ENCODE results near the gene ZNF764.

Gene ZNF764

GRCh38 chr16:30585022-30585399 lies 26.8 kb upstream of the ZNF764 start:
- no peak for FAIRE-seq
- DNase-seq (ENCODE audit: insufficient read length, low spot score): no peak
- no peak for TF ChIP-seq POLR2A (IDR thresholded peaks at IDR 0.05; ENCODE audit: low read depth, low read length)

DNA sequence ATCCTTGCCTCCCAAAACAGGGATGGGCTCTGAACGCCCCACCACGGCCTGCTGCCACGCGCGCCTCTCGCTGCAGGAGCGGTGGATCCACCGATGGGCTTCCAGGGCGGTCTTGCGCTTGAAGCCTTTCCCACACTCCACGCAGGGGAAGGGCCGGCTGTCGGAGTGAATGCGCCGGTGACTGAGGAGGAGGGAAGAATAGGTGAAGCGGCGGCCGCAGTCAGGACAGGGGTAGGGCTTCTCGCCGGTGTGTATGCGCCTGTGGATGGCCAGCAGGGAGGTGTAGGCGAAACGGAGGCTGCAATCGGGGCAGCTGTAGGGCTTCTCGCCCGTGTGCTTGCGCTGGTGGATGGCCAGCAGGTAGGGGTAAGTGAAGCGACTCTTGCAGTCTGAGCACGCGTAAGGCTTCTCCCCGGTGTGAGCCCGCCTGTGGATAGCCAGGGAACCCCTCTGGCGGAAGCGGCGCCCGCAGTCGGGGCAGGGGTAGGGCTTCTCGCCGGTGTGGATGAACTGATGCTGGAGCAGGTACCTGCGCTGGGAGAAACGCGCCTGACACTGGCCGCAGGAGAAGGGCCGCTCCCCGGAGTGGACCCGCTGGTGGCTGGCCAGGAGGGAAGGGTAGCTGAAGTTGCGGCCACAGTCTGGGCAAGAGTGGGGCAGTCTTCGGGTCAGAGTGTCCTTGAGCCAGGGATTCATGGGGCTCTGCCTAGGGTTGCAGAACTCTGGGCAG lies 24.6 kb upstream of the ZNF764 start:
- FAIRE-seq (no peak), DNase-seq (ENCODE audit: insufficient read length, low spot score) (no peak)
- TF ChIP-seq POLR2A (IDR thresholded peaks at IDR 0.05; ENCODE audit: low read depth, low read length): no peak

DNA sequence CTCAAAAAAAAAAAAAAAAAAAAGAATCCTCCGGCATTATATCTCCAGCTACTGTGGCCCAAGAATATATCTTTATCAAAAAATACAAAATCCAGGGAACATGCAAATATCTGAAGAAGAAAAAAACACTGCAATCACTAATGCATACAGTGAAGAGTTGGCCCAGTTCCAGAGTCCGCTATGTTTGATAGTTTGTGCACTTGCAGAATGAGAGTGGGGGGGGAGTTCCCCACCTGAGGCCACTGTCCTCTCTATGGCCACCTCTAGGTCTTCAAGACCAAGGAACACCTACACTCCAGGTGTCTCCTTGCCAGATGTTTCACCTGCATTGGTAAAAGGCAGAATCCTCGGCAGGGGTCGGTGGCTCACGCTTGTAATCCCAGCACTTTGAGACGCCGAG lies 23.3 kb upstream of the ZNF764 start:
- no peak for TF ChIP-seq POLR2A (IDR thresholded peaks at IDR 0.05; ENCODE audit: low read depth, low read length)
- DNase-seq (ENCODE audit: insufficient read length, low spot score): no peak
- no peak for FAIRE-seq

- FAIRE-seq (no peak), DNase-seq (ENCODE audit: insufficient read length, low spot score) (no peak)
- no peak for TF ChIP-seq POLR2A (IDR thresholded peaks at IDR 0.05; ENCODE audit: low read depth, low read length)
Measured at GRCh38 chr16:30574678-30575077, 16.5 kb upstream of the ZNF764 start.

DNA sequence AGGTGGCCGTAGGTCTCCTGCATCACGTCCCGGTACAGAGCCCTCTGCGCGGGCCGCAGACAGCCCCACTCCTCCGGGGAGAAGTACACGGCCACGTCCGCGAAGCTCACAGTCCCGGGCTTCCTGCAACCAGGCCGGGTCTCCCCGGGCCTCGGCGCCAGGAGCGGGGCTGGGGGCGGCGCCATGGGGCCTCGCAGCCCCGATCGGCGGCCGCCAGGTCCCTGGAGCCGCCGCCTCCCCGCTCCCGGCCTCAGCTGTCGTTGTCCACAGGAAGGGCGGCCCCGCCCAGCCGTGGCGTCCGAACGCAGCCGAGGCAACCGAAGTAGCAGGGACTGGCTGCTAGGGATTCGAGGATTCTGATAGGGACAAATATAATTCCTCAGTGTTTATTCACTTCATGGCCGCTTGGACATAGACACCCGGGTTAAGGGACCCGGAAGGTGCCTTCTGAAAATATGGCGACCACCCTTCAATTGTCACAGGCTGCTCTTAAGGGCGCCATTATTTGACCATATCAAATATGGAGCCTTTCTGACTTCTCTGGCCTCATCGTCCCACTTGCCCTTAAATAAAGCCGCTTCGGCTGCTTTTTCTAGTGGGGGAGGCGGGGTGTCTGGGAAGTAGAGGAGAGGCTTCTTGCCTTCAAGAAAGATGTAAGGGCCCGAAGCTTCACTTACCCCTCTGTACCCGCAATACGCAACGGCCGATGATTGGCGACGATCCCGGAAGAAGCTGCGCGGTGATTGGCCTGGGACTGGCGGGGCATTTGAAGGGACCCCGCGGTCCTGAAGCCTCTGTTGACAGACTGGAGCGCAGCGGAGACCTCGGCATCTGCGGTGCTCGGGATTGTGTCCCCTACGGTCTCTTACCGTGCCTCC lies 13.5 kb upstream of the ZNF764 start, which contains the start of gene ZNF688:
Gene ZNF688, minus strand, starts transcription at position 270 of the 878 bp plus-strand sequence. Its CDS starts 85 bp downstream, at position 185.
- DNase-seq (ENCODE audit: insufficient read length, low spot score): peak; percentile 93
- FAIRE-seq: peak; percentile 67
- peak; percentile 53 for TF ChIP-seq POLR2A (IDR thresholded peaks at IDR 0.05; ENCODE audit: low read depth, low read length)

- FAIRE-seq: no peak
- DNase-seq (ENCODE audit: insufficient read length, low spot score): no peak
- no peak for TF ChIP-seq POLR2A (IDR thresholded peaks at IDR 0.05; ENCODE audit: low read depth, low read length)
Measured at GRCh38 chr16:30570636-30571444, 12.7 kb upstream of the ZNF764 start.

DNA sequence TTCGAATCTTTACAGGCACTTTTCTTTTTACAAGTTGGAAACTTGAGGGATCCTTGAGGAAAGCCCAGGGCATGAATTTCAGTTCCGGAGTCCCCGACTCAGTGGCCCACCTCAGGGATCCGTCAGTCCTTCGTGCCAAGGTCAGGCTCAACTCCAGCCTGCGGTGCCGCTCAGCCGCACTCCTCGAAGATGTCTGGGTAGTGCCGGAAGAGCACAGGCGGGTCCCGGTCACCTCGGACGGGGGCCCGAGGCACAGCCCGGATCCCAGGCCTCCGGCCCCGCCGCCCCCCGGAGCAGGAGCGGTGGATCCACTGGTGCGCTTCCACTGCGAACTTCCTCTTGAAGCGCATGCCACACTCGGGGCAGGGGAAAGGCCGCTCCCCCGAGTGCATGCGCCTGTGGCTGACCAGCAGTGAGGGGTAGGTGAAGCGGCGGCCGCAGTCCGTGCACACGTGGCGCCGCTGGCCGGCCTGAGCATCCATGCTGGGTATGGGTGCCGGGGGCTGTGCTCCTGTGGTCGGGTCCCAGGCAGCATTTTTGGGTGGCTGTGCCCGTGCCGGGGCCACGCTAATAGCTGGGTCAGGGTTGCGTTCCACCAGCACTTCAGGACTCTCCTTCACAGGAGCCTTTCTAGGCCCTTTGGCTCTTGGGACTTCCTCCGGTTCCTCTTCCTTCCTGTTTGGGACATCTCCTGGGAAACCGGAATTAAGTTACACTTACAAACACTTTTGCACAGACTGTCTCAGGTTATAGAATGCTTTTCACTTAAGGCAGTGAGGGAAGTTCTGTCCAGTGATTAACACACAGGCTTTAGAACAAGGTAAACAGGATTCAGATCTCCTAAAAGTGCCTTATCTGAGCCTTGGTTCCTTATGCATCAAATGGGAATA lies 11.8 kb upstream of the ZNF764 start:
- TF ChIP-seq POLR2A (IDR thresholded peaks at IDR 0.05; ENCODE audit: low read depth, low read length): no peak
- no peak for FAIRE-seq
- no peak for DNase-seq (ENCODE audit: insufficient read length, low spot score)

- DNase-seq (ENCODE audit: insufficient read length, low spot score) (no peak), FAIRE-seq (no peak)
- TF ChIP-seq POLR2A (IDR thresholded peaks at IDR 0.05; ENCODE audit: low read depth, low read length): no peak
Measured at GRCh38 chr16:30569281-30569680, 11.1 kb upstream of the ZNF764 start.

GRCh38 chr16:30567991-30568638 lies 9.9 kb upstream of the ZNF764 start:
- no peak for TF ChIP-seq POLR2A (IDR thresholded peaks at IDR 0.05; ENCODE audit: low read depth, low read length)
- FAIRE-seq (peak; percentile 69), DNase-seq (ENCODE audit: insufficient read length, low spot score) (peak; percentile 62)

- FAIRE-seq: no peak
- DNase-seq (ENCODE audit: insufficient read length, low spot score): peak; percentile 19
- TF ChIP-seq POLR2A (IDR thresholded peaks at IDR 0.05; ENCODE audit: low read depth, low read length): no peak
Measured at GRCh38 chr16:30567160-30567990, 9.2 kb upstream of the ZNF764 start.

- no peak for DNase-seq (ENCODE audit: insufficient read length, low spot score)
- no peak for FAIRE-seq
- TF ChIP-seq POLR2A (IDR thresholded peaks at IDR 0.05; ENCODE audit: low read depth, low read length): no peak
Measured at GRCh38 chr16:30566531-30566930, 8.4 kb upstream of the ZNF764 start.

- no peak for FAIRE-seq
- TF ChIP-seq POLR2A (IDR thresholded peaks at IDR 0.05; ENCODE audit: low read depth, low read length): no peak
- no peak for DNase-seq (ENCODE audit: insufficient read length, low spot score)
Measured at GRCh38 chr16:30565984-30566383, 7.8 kb upstream of the ZNF764 start.

Measured in H54 (cell line).